K562 (cell line): ENCODE data around the gene ZC3H15. TPM values are rescaled to one million over a fixed set of nuclear protein-coding genes. Genes with fewer than 3 reads are reported as not detected.

Experiments used
- EP300 ChIP-seq: IDR thresholded peaks from 2 replicates; pipeline ENCODE4 v1.6.1; 2012; ENCODE audit warnings: low read length, improper control_type of control experiment
- ETS2 ChIP-seq: IDR thresholded peaks from 2 replicates; pipeline ENCODE4 v1.6.1; 2016; ENCODE audit warnings: borderline replicate concordance, missing genetic modification characterization, mild to moderate bottlenecking, moderate library complexity, missing compliant biosample characterization; ENCODE audit not compliant: poor library complexity, severe bottlenecking
- HDAC8 ChIP-seq: fragments of 450-650 bp; IDR thresholded peaks from 2 replicates; pipeline ENCODE4 v1.6.1; 2016; ENCODE audit warnings: mild to moderate bottlenecking, missing genetic modification characterization, moderate library complexity, missing compliant biosample characterization
- HNRNPL ChIP-seq: fragments of 200-400 bp; formaldehyde crosslinking; IDR thresholded peaks from 2 replicates; pipeline ENCODE4 v1.6.1; 2017; ENCODE audit warnings: low read depth, mild to moderate bottlenecking, low read length
- TEAD1 ChIP-seq, 2 experiments: fragments of 450-650 bp in 1 of 2; sonication (generic) in 1 of 2; formaldehyde crosslinking; IDR thresholded peaks; 2 replicates each; pipeline versions ENCODE4 v1.4.0 to v1.8.0; 2020 to 2022; ENCODE audit warnings: mild to moderate bottlenecking in 2 of 2, missing genetic modification reagents in 1 of 2
- ZFP30 ChIP-seq: fragments of 250-450 bp; sonication (Bioruptor Pico); IDR thresholded peaks from 2 replicates; pipeline ENCODE4 v1.8.0; 2022; ENCODE audit warnings: moderate library complexity, mild to moderate bottlenecking, inconsistent platforms, borderline replicate concordance
- ZNF12 ChIP-seq: sonication (generic); formaldehyde crosslinking; IDR thresholded peaks from 2 replicates; pipeline ENCODE4 v1.4.0; 2020; ENCODE audit warnings: mild to moderate bottlenecking, missing genetic modification reagents
- polyA plus RNA-seq, 8 experiments: library from polyadenylated mRNA; depleted of rRNA in 4 of 8; stranded (reverse) in 5 of 8; unstranded in 3 of 8; fragments of >200 nt; fragmentation: Nextera tagmentation in 2 of 8; fragmentation: Illumina TruSeq in 1 of 8; extraction: Ambion mirVana in 2 of 8; extraction: Trizol in 1 of 8; gene quantifications; 2 replicates each; pipeline versions ENCODE4 v1.2.1 to v1.2.3, GENCODE V29; 2011 to 2014; ENCODE audit warnings: inconsistent platforms in 1 of 8, missing spikeins in 1 of 8
- total RNA-seq, 7 experiments: library from RNA; depleted of rRNA in 6 of 7; stranded (reverse); fragments of >200 nt in 6 of 7; fragmentation: Illumina TruSeq in 2 of 7; extraction: Trizol in 2 of 7; gene quantifications; 2 replicates each; pipeline versions ENCODE4 v1.2.1 to v1.2.3, GENCODE V29; 2011 to 2021; ENCODE audit warnings: low replicate concordance in 1 of 7
- TF ChIP-seq, protein P1 (sequence below), 2 experiments: fragments of 250-450 bp in 1 of 2; fragments of 450-650 bp in 1 of 2; sonication (Bioruptor Pico) in 1 of 2; IDR thresholded peaks; 2 replicates each; pipeline versions ENCODE4 v1.6.1 to v1.8.0; 2016 to 2021; ENCODE audit warnings: mild to moderate bottlenecking in 2 of 2, moderate library complexity in 2 of 2, missing compliant biosample characterization in 1 of 2, missing genetic modification characterization in 1 of 2
- TF ChIP-seq, protein P2 (sequence below), 2 experiments: fragments of 450-650 bp; IDR thresholded peaks; 2 replicates each; pipeline ENCODE4 v1.6.1; 2018; ENCODE audit warnings: mild to moderate bottlenecking in 2 of 2, low read depth in 1 of 2; ENCODE audit not compliant: partially characterized antibody in 2 of 2
- TF ChIP-seq, protein P3 (sequence below), 3 experiments: fragments of 200-800 bp in 1 of 3; sonication (Bioruptor generic) in 1 of 3; sonication (generic) in 1 of 3; formaldehyde crosslinking in 1 of 3; IDR thresholded peaks; 2 replicates each; pipeline versions ENCODE4 v1.6.1 to v1.8.0; 2016 to 2022; ENCODE audit warnings: mild to moderate bottlenecking in 2 of 3, missing compliant biosample characterization in 2 of 3, missing genetic modification characterization in 2 of 3, missing genetic modification reagents in 1 of 3

Gene ZC3H15
- total and polyA plus RNA-seq, 9 of the 15 experiments (the other 6 are each of a cell fraction or from before 2014, with no cell fraction given), result 132 to 286 (median 189) TPM

DNA sequence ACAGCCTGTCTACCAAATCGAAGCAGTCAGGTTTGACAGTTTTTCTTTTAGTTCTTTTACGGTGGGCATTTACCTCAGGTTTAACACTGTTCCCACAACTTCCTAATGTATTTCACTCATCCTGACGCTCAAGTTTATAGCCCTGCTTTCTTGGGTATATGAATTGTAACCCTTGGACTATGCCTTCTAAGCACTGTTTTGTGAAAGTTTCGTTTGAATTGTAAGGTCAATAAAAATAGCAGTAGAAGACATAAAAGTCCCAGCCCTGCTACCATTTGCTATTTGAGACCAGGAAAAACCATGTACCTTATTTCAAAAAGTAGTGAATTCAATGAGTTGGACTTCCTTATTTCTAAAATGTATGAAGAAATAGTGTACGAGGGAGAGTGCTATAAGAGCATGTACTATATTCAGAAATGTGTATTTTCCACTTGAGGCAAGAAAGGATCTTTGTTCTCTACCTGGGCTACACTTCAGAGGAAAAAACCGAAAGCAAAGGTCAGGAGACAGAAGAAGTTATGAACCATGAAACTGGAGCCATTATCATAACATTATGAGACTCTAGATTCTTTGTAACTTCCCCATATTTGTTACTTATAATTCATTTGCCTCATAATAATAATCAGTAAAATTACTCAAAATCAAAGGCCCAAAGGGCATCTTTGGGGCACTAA is 1.9 kb upstream of the ZC3H15 start (continued):
- TF ChIP-seq, protein P1, sequence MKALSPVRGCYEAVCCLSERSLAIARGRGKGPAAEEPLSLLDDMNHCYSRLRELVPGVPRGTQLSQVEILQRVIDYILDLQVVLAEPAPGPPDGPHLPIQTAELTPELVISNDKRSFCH (CRISPR knock-in tag; IDR thresholded peaks at IDR 0.05), result no peak
- TF ChIP-seq, protein P1 (tag; IDR thresholded peaks at IDR 0.05), result no peak
- TF ChIP-seq ZFP30 (CRISPR knock-in tag) (no peak), HNRNPL (no peak), HDAC8 (tag) (no peak), ZNF12 (CRISPR knock-in tag) (no peak), TEAD1 (CRISPR knock-in tag; IDR thresholded peaks at IDR 0.05) (no peak), EP300 (no peak), ETS2 (tag) (no peak)
- TF ChIP-seq, protein P2, sequence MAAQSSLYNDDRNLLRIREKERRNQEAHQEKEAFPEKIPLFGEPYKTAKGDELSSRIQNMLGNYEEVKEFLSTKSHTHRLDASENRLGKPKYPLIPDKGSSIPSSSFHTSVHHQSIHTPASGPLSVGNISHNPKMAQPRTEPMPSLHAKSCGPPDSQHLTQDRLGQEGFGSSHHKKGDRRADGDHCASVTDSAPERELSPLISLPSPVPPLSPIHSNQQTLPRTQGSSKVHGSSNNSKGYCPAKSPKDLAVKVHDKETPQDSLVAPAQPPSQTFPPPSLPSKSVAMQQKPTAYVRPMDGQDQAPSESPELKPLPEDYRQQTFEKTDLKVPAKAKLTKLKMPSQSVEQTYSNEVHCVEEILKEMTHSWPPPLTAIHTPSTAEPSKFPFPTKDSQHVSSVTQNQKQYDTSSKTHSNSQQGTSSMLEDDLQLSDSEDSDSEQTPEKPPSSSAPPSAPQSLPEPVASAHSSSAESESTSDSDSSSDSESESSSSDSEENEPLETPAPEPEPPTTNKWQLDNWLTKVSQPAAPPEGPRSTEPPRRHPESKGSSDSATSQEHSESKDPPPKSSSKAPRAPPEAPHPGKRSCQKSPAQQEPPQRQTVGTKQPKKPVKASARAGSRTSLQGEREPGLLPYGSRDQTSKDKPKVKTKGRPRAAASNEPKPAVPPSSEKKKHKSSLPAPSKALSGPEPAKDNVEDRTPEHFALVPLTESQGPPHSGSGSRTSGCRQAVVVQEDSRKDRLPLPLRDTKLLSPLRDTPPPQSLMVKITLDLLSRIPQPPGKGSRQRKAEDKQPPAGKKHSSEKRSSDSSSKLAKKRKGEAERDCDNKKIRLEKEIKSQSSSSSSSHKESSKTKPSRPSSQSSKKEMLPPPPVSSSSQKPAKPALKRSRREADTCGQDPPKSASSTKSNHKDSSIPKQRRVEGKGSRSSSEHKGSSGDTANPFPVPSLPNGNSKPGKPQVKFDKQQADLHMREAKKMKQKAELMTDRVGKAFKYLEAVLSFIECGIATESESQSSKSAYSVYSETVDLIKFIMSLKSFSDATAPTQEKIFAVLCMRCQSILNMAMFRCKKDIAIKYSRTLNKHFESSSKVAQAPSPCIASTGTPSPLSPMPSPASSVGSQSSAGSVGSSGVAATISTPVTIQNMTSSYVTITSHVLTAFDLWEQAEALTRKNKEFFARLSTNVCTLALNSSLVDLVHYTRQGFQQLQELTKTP (IDR thresholded peaks at IDR 0.05; ENCODE audit: low read depth in 1 of 2, partially characterized antibody in 2 of 2), result no peak
- TF ChIP-seq, protein P3, sequence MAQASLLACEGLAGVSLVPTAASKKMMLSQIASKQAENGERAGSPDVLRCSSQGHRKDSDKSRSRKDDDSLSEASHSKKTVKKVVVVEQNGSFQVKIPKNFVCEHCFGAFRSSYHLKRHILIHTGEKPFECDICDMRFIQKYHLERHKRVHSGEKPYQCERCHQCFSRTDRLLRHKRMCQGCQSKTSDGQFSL (CRISPR knock-in tag; IDR thresholded peaks at IDR 0.05), result no peak
- TF ChIP-seq, protein P3 (tag; IDR thresholded peaks at IDR 0.05), result 0 out of 4 replicates have a peak, but pooled peaks of 1 of the 2 experiments have one; percentile 21
